Measurements from ENCODE around the gene SP110.
"Not testable (repeated sequence)": the region's sequence is repeated elsewhere in the genome, so short reads cannot be mapped to it uniquely, and the experiment has no call there.

Gene SP110

DNA sequence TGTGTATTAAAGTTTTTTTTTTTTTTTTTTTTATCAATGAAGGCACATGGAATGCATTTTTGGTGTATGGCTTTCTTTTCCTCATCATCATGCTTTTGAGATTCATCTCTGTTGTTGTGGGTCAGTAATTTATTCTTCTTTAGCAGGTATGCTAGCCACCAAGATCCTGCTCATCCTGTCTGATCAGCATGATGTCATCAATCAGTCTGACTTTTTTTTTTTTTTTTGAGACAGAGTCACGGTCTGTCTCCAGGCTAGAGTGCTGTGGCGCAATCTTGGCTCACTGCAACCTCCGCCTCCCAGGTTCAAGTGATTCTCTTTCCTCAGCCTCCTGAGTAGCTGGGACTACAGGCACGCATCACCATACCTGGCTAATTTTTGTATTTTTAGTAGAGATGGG lies 3.0 kb upstream of the SP110 start:
- not testable (repeated sequence) for DNase-seq

DNA sequence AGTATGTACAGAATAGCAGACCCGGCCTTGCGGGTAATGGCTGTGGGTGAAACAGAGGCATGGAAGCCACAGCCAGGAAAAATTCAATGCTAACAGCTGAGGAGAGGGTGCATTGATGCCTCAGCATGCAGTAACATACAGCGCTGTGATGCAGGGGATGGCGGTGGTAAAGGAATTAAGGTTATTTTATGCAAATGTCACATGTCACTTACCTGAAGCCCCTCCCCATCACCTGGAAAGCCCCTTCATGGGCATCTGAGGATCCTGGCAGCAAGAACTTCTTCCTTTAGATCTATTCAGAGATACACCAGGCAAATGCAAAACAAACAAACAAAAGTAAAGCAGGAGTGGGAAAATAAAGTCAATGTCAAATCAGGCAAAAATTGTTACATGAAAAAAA lies 1.7 kb upstream of the SP110 start:
- DNase-seq: no peak

DNA sequence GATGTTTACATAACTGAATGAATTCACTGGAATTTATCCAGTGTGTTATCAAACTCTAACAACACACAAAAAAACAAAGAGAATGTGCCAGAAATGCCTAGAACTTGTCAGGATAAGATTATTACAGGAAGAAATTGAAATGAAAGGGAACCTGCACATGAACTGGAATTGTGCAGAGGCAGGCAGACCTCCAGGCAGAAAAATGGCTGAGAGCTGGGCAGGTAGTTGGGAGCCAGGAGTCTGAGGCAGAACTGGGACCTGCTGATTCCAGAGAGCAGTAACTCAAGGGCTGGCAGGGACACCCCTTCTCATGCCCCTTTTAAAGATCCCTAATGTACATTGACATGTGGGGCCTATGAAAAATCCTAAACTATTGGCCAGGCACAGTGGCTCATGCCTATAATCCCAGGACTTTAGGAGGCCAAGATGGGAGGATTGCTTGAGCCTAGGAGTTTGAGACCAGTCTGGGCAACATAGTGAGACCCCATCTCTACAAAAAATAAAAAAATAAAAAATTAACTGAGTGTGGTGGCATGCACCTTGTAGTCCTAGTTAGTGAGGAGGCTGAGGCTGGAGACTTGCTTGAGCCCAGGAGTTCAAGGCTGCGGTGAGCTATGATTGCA lies 674 bp upstream of the SP110 start:
- no peak for DNase-seq

DNA sequence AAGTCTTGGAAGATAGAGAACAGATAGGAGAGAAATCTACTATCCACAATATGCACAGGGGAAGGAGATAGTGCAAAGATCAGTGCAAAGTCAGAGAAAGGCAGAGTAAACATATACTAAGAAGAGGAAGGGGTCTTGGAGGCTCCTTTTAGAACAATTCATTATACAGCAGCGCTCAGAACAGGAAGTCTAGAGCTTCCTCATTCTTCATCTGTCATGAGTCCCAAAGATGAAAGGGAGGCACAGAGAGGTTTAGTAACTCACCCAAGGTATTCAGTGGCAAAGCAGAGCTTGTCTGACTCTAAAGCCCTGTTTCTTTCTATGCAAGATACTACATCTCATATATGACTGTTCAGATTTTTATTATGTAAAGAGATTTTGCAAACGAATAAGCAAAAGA lies 1.4 kb downstream of the SP110 start:
- peak; percentile 68 to 70 for DNase-seq

DNA sequence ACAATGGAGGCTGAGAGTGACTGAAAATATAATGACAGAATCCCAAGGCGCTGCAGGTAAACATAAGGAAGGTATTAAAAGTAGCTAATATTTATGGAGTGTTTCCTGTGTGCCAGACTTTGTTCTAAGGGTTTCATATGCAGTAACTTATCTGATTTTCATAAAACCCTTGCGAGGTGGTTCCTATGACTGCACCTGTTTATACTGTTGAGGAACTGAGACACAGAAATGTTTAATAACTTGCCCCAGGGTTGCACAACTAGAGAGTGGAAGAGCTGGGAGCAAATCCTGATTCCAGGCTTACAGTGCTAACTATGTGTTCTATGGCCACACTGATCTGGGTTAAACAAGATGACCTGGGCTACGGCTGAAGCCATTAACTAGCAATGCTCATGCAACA lies 2.4 kb downstream of the SP110 start:
- DNase-seq: no peak

DNA sequence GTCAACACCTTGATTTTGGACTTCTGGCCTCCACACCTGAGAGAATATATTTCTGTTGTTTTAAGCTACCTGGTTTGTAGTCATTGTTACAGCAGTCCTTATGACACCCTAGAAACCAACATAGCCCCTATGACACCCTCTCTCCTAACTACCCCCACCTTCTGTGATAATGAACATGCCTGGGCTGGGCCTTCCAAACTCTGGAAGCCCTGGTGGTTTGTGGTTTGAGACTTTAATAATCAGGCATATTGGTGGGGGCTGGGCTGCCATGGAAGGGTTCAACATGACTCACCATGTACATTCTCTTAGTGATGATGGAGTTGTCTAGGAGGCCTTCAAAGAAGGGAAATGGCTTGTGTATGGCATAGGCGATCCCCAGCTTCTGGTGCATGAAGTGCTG lies 3.3 kb downstream of the SP110 start:
- DNase-seq: peak; percentile 10

DNA sequence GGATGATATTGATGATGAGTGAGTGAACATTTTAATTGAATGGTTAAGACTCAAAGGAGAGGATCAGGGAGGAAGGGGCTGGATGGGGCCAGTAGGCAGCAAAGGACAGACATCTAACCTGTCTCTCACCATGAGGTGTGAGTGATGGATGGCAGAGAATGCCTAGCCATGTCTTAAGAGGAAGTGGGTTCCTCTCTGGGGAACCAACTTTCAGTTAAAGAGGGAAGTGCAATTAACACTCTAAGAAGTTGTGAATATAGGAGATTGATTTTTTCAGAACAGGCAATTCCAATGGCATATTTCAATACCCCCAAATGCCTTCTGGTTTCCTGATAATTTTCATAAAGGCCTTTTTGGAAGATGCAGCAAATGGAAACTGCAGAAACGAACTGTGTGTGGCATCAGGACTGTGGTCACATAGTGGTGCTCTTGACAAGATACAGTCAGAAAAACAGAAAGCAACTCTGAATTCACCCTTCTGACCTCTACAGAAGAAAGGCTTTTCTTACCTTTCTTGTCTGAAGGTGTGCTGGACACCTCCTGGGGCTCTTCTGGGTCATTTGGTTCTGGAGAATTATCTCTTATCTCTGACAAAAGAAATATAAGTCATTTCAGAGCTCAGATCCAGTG lies 10.2 kb downstream of the SP110 start:
- peak; percentile 48 to 55 for DNase-seq

DNA sequence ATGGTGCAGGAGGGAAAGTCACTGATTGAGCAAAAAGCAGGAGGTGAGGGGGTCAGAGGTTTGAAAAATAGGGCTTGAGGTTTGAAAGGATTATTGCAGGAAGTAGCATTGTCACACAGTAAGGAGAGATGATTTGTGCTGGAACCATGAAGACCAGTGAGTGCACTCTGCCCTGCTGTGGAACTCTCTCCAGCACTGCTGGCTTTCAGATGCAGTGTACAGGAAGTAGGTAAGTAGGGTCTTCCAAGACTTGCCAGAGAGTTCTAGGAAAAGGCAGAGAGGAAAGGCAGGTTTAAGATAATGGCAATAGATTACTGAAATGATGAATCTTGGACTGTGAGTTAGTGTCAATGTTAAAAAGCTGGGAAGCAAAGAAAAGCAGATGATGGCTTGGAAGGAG lies 11.2 kb downstream of the SP110 start:
- no peak for DNase-seq

DNA sequence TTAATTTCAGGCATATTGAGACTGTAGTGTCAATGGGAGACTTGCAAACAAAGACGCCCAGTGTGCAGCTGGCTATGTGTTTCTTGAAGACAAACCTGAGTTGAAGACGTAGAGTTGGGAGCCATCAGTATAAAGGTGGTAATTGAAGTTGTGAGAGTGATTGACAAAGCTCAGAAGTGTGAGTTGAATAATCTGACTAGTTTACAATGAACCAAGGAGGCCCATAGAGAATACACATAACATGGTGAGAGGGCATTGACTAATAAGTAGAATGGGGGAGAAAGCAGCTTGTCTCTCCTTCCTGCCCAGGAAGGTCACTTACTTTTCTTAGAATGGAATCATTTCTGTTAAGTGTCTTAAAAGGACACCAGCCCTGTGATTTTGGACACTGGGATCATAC lies 14.1 kb downstream of the SP110 start:
- no peak for DNase-seq

DNA sequence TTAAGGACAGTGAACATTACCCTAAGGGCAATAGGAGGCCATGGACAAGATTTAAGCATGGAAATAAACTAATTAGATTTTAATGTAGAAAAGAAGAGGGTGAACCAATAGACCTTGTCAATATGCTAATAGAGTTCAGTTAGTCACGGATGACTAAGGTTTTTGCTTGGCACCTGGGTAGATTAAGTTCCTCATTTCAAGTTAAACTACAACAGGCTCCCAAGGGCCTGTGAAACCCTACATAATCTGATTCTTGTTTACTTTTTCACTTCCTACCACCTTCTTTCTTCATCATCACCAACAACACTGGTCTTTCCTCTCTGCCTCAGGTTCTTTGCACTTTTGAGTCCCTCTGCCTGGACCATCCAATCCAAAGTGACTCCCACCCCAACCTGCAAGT lies 14.8 kb downstream of the SP110 start:
- DNase-seq: peak; percentile 25 to 48

DNA sequence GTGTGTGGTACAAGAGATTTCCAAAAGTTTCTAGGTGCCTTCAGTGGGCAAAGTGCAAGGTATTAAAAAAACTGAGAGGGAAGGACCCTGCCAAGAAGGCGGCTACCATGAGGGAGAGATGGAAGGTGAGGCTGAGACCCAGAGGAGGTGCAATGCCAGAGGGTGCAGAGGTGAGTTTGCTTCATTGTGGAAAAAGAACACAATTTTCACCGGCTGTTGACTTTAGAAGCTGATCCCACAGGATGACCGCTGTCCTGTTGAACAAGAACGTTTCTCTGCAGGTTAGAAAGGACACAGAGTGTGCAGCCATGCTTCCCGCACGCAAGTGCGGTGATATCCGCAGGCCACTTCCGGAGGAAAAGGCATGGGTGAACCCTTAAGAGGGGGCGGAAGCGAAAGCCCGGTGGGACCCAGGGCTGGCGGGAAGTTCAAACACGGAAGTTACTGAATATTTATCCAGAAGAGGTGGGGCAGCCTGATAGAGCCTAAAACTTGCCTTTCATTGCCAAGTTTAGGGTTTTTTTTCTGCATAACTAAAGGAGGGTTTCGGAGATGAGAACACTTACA lies 16.6 kb downstream of the SP110 start:
- DNase-seq: no peak

DNA sequence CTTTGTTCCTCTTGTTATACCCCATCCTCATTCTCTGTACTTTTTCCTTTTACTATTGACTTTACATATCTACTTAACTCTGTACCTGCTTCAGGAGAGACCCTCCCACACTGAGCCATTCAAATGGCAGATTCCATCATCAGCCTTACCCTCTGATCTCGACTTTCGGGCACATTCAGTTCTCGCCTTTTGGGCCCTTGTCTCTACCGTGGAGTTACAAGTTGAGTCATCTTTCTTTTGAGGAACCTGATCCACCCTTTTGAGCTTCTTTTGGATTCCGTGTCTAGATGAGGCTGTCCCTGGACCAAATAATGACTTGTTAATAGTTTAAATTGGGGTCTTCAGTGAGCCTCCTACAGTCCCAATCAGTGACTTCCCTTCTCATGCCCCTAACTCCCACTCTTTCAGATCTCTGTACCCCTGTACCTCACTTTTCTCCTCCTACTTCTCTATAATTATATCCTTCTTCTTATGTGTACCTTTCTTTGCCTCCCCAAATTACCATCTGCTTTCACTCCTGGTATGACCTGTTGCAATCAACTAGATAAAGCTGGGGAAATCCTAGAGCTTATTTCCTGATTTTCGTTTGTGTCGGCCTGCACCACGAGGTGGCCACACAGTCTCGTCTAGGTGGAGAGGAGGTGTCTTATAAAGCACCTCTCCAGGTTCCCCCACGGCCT lies 17.2 kb downstream of the SP110 start:
- no peak for DNase-seq

DNA sequence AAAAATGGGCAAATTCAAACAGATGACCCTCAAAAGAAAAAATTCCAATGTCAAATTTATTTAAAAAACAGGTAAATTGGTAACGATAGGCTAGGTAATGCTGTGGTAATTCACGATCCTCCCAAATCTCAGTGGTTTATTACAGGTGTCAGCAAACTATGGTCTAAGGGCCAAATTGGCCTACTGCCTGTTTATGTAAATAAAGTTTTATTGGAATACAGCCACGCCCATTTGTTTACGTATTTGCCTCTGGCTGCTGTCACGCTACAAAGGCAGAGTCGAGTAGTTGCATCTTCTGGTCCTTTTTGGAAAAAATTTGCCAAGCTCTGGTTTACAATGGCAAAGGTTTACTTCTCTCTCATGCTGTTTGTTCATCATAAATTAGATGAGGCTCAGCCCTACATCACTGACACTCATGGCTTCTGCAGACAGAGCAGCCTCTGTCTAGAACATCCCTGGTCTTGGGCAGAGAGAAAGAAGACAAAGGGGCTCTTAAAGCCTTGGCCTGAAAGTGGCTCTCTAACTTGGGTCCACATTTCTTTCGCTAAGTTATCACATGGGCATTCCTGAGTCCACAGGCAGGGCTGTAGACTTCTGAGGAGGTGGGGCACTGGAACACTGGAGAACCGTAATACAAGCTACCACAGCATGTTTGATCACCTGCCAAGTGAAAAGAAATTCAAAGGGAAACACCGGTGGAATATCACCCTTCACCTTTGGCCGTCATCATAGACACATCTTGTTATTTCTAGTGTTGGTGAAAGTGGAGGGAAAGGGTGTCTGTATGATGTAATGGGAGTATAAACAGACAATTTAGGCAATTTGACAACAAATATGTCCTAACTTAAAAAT lies 34.8 kb downstream of the SP110 start:
- no peak for DNase-seq

DNA sequence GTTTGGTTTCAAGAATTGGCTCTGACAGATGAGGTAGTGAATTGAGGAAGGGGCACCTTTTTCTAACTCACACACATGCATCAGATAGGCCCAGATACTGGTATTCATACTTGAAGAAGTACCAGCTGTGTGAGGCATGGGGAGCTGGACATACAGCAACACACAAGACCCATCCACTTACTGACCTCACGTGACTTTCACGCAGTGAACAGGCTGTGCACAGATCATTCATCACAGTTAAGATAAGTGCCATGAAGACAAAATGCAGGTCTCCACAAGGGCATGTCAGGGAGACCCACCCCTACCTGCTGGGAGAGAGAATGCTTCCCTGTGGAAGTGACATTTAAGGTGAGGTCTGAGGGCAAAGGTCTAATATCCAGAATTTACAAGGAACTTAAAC lies 38.6 kb downstream of the SP110 start:
- DNase-seq: no peak

DNA sequence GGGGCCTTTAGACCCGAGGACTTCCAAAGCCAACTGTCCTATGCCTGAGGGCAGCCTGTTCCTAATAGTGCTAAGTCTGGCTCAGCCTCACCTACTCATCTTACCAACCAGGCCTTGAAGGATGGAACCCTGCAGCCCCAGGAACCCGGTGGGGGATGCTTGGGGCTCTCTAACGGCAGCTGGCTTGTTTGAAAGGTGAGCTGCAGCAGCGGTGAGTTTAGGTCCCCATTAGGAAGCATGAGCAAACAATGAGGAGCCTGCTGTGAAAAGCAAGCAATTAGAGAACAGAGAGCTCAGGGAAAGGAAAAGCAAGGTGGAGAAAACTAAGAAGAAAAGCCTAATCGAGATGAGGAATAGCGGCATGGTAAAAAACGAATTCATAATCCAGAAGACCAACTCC lies 39.9 kb downstream of the SP110 start:
- DNase-seq: no peak

DNA sequence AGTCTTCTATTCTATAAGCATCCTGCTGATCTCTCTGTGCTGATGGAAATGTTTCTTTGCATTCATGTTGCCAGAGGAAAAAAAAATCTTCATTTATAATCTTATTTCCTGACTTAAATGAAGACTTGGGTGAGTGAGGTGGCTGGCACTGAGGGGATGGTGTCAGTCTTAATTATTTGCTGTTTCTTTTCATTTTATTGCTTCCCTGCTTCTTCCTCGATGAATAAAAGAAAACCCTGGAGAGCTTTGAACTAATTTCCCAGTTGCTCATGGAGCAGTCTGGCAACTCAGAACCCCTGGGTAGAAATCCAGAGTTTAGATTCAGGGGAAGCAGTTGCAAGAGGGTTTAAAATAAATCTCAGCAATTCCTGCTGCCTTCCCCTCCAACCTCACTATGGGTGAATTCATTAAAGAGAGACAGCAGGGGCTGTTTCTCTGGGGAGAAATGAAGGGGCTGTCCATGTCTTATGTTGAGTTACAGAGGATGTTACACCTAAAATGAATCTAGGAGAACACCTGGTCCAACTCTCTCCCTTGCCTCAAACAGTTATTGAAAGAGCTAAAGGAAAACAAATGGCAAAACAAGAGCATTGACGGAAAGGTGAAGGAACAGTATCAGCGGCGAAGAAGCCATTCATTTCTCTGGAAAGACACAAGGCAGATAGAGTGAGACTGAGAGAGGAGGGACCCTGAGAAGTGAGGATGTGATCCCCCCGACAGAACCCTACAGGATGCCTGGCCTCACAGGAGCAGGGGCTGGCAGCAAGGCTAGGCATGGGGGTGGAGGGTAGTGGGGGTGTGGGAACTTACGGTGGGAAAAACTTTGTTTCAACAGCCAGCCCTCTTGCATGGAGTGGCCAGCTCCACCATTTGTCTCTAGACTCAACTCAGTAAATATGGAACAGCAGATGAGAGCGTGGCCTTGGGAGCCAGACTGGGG lies 41.0 kb downstream of the SP110 start:
- no peak for DNase-seq

DNA sequence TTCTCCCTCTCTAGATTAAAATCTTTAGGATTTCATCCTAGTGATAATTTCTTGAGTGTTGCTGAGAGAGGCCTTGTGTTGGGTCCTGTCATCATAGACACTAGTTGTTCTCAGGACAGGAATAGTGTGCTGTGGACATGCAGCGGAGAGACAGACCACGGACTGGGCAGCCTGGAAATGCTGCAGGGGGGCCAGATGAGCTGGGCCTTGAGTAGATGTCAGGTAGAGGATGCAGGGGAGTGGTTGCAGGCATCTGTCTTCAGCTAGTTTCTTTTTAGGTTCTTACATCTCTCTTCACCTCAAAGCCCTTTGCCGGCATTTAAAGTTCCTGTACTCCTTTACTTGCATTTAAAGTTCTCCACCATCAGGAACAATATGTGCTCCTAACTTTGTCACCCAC lies 42.8 kb downstream of the SP110 start:
- DNase-seq: no peak

DNA sequence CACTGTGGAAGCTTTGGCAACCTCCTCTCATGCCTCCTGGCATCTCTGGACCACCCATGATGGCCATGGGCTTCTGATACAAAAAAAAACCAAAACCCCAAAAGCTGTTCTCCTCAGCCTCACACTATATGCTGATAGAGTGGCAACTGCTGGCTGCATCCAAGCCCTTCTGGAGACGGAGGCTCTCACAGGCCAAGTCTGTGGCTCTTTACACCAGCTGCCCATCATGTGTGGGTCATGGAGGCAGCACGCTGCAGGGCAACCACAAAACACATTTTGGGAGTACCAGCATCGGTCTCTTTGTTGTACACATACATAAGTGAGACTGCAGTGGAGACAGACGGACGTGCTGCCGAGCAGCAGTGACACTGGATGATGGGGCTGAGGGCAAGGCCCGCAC lies 45.3 kb downstream of the SP110 start:
- DNase-seq: no peak

DNA sequence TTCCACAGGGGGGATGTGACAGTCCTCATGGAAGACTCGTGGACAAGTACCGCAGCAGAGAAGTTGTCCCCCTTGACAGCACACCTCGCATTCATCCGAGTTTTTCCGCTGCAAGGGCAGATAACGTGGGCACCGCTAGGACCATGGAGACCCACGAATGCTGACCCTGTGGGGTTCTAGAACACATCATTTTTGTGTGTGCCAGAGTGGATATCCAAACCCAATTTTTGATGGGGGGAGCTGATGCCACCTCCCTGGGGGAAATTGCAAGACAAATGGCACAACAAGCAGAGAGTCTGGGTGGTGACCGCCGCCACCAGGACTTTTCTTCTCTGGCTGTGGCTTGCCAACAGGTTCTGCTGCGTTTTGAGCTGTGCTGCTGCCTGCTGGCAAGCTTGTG lies 46.9 kb downstream of the SP110 start:
- no peak for DNase-seq

DNA sequence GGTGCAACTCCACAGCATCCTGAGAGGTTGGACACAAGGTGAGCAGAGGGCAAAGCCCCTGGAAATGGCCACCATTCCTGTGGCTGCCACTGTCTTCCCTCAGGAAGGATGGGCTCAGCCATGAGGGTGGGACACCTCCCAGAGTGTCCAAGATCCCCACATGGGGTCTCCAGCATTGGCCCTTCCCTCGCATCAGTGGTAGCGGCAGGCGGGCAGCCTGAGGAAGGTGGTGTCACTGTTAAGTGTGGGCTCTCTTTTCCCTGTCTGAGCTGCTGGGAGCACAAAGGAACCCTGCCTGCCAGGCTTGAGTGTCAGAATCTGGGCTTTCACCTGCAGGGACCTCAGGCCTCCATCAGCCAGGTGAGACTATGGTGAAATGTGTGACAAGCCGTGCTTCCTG lies 47.6 kb downstream of the SP110 start:
- DNase-seq: no peak

DNA sequence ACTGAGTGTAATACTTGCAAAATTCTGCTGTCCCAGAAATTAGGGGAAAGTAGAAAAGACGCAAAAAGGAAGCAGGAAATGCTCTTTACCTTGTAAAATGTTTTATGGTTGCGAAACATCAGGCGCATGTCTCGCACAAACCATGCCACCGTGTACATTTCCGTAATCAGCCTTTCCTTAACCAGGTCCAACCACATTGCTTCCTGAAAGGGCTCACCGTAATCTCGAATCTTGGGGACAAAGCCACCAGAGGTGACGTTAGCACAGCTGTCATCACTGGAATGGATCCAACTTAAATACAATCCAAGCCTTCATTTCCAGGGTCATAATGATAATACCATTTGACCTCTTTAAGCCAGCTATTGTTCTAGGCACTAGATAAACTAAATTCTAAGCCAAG lies 49.3 kb downstream of the SP110 start:
- DNase-seq: peak; percentile 44 to 48

DNA sequence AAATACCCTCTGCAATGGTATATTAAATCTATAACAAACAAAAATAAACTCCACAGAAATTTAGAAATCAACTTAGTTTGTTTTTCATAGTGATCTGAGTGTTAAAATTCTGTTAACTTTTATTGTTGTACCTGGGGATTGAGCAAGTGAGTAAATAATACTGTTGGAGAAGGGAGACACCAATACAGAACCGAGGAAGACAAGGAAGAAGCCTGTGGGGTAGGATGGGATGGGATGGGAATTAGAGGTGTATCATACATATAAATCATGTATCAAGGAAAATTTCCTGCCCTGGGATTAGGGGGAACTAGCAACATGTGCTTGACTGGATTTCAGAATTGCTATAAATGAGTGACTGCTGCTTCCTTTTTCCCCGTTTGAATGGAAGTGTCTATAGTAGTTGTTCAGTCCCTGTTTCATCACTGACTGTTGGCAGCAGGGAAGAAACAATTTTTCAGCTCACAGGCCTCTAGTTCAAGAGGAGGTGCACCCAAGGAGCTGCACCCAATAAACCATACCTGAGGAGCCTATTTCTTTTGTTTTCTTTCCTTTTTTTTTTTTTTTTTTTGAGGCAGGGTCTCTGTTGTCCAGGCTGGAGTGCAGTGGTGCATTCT lies 53.1 kb downstream of the SP110 start:
- DNase-seq: peak; percentile 19 to 40
